Activated CD4-positive, CD25-positive, alpha-beta regulatory T cell treated with anti-CD3 and anti-CD28 coated beads, Interleukin-2, amount 50 U/mL, for 72 hours (primary cell): ENCODE results near the gene KCNS1.

Experiments used
- DNase-seq: peaks from one replicate; pipeline ENCODE4 v3.0.0; 2021

The KCNS1 gene

DNA sequence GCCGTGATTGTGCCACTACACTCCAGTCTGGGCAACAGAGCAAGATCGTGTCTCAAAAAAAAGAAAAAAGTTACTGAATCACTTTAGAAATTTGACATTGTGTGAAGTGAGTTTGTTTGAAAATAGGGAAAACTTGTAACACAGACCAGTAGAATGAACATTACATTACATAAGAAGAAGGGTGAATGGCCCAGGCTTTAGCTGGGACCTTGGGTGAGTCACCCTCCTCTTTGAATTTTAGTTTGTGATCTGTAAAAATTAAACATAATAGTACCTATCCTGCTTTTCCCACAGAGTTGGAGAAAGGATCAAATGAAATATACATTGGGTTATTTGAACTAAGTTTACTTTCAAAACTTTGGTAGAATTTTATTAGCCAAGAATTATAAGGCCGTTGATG, 56.3 kb downstream of the KCNS1 start:
- no peak for DNase-seq

DNA sequence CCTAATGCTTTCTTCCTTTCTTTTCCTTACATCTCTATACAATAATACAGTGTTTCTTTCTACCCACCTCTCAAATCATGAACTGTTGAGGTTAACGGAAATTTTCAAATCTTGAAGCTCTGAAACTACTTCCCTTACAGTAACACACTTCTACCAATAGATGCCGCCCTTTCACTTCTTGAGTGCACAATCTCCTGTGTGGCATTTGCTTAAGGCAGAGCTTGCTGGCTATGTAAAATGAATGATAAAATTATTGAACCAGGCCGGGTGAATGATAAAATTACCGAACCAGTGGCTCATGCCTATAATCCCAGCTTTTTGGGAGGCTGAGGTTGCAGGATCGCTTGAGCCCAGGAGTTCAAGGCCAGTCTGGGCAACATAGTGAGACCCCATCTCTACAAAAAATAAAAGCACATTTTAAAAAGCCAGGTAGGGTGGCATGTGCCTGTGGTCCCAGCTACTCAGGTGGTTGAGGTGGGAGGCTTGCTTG, 56.8 kb downstream of the KCNS1 start:
- DNase-seq = no peak

DNA sequence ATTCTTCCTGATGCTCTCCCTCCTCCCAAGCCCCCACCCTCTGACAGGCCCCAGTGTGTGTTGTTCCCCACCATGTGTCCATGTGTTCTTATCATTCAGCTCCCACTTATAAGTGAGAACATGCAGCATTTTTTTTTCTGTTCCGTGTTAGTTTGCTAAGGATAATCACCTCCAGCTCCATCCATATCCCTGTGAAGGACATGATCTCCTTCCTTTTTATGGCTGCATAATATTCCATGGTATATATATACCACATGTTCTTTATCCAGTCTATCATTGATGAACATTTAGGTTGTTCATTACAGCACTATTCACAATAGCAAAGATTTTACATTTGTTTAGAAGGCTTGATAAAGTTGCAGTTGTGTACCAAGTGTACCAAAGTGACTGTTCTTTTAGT, 57.9 kb downstream of the KCNS1 start:
- no peak for DNase-seq
